K562 (cell line): ENCODE results near the gene CREB3L1. TPM values are rescaled to one million over a fixed set of nuclear protein-coding genes. Genes with fewer than 3 reads are reported as not detected.

Experiments used
- ATF1 ChIP-seq, 2 experiments: fragments of 450-650 bp in 1 of 2; IDR thresholded peaks; 2 replicates each; pipeline ENCODE4 v1.6.1; 2016; ENCODE audit warnings: missing compliant biosample characterization in 1 of 2, missing genetic modification characterization in 1 of 2
- EHMT2 ChIP-seq: fragments of 450-650 bp; IDR thresholded peaks from 2 replicates; pipeline ENCODE4 v1.6.1; 2018; ENCODE audit warnings: antibody characterized with exemption
- FOS ChIP-seq: IDR thresholded peaks from 3 replicates; pipeline ENCODE4 v1.6.1; 2011; ENCODE audit not compliant: insufficient read length; ENCODE audit errors: extremely low read depth
- FOXM1 ChIP-seq, 2 experiments: fragments of 450-650 bp in 1 of 2; sonication (generic) in 1 of 2; formaldehyde crosslinking in 1 of 2; IDR thresholded peaks; 2 replicates each; pipeline versions ENCODE4 v1.6.1 to v1.9.0; 2017 to 2022; ENCODE audit warnings: low read depth in 2 of 2, mild to moderate bottlenecking in 2 of 2, missing genetic modification reagents in 1 of 2, moderate library complexity in 1 of 2
- GTF2A2 ChIP-seq: IDR thresholded peaks from 2 replicates; pipeline ENCODE4 v1.6.1; 2016; ENCODE audit warnings: mild to moderate bottlenecking, missing genetic modification characterization, missing compliant biosample characterization
- KDM5B ChIP-seq: fragments of 200-600 bp; sonication (generic); IDR thresholded peaks from 2 replicates; pipeline ENCODE4 v1.6.1; 2012; ENCODE audit warnings: low read depth, mild to moderate bottlenecking, moderate library complexity, low read length, control low read depth, inconsistent platforms; ENCODE audit not compliant: insufficient replicate concordance
- LARP7 ChIP-seq: fragments of 450-650 bp; IDR thresholded peaks from 2 replicates; pipeline ENCODE4 v1.6.1; 2016
- MCM2 ChIP-seq: fragments of 450-650 bp; IDR thresholded peaks from 2 replicates; pipeline ENCODE4 v1.6.1; 2017; ENCODE audit warnings: low read depth, mild to moderate bottlenecking
- MYC ChIP-seq, 2 experiments: fragments of 250-450 bp in 1 of 2; sonication (Bioruptor Pico) in 1 of 2; IDR thresholded peaks; 2 replicates each; pipeline versions ENCODE4 v1.5.1 to v1.6.1; 2012 to 2021; ENCODE audit warnings: low read depth in 2 of 2, borderline replicate concordance in 1 of 2, improper control_type of control experiment in 1 of 2, low read length in 1 of 2, mild to moderate bottlenecking in 1 of 2, moderate library complexity in 1 of 2
- NFIX ChIP-seq: fragments of 250-450 bp; sonication (Bioruptor Pico); IDR thresholded peaks from 2 replicates; pipeline ENCODE4 v1.4.0; 2020; ENCODE audit warnings: low read depth, mild to moderate bottlenecking, moderate library complexity
- NRF1 ChIP-seq, 2 experiments: fragments of 450-650 bp; IDR thresholded peaks in 1 of 2; conservative IDR thresholded peaks in 1 of 2; 2 replicates each; pipeline ENCODE4 v1.6.1; 2014; ENCODE audit warnings: mild to moderate bottlenecking in 2 of 2
- OTX1 ChIP-seq: fragments of 450-650 bp; formaldehyde crosslinking; IDR thresholded peaks from 2 replicates; pipeline ENCODE4 v1.4.0; 2022; ENCODE audit warnings: mild to moderate bottlenecking
- RBM22 ChIP-seq: fragments of 200-400 bp; formaldehyde crosslinking; IDR thresholded peaks from 2 replicates; pipeline ENCODE4 v1.6.1; 2018; ENCODE audit warnings: low read length, low read depth; ENCODE audit not compliant: poor library complexity, severe bottlenecking
- SRSF9 ChIP-seq: fragments of 200-400 bp; formaldehyde crosslinking; IDR thresholded peaks from 2 replicates; pipeline ENCODE4 v1.6.1; 2017; ENCODE audit warnings: low read depth, low read length, borderline replicate concordance
- TCF7 ChIP-seq: sonication (generic); IDR thresholded peaks from 2 replicates; pipeline ENCODE4 v1.6.1; 2016; ENCODE audit warnings: antibody characterized with exemption, borderline replicate concordance
- TSC22D4 ChIP-seq: fragments of 450-650 bp; IDR thresholded peaks from 2 replicates; pipeline ENCODE4 v1.6.1; 2016; ENCODE audit warnings: missing genetic modification characterization, missing biosample characterization, control low read depth
- YY1 ChIP-seq, 3 experiments: IDR thresholded peaks; 2 replicates each; pipeline ENCODE4 v1.6.1; 2011; ENCODE audit warnings: low read length in 2 of 3, mild to moderate bottlenecking in 2 of 3, moderate library complexity in 2 of 3, borderline replicate concordance in 1 of 3, control low read depth in 1 of 3, low read depth in 1 of 3; ENCODE audit not compliant: insufficient read depth in 3 of 3, insufficient replicate concordance in 2 of 3, control insufficient read depth in 1 of 3, insufficient read length in 1 of 3; ENCODE audit errors: extremely low read depth in 1 of 3
- ZNF217 ChIP-seq: sonication (generic); formaldehyde crosslinking; IDR thresholded peaks from 2 replicates; pipeline ENCODE4 v1.8.0; 2022; ENCODE audit warnings: mild to moderate bottlenecking, missing genetic modification reagents
- ZNF77 ChIP-seq: fragments of 250-450 bp; sonication (Bioruptor Pico); IDR thresholded peaks from 2 replicates; pipeline ENCODE4 v1.5.0; 2020
- polyA plus RNA-seq, 8 experiments: library from polyadenylated mRNA; depleted of rRNA in 4 of 8; stranded (reverse) in 5 of 8; unstranded in 3 of 8; fragments of >200 nt; fragmentation: Nextera tagmentation in 2 of 8; fragmentation: Illumina TruSeq in 1 of 8; extraction: Ambion mirVana in 2 of 8; extraction: Trizol in 1 of 8; gene quantifications; 2 replicates each; pipeline versions ENCODE4 v1.2.1 to v1.2.3, GENCODE V29; 2011 to 2014; ENCODE audit warnings: inconsistent platforms in 1 of 8, missing spikeins in 1 of 8
- total RNA-seq, 7 experiments: library from RNA; depleted of rRNA in 6 of 7; stranded (reverse); fragments of >200 nt in 6 of 7; fragmentation: Illumina TruSeq in 2 of 7; extraction: Trizol in 2 of 7; gene quantifications; 2 replicates each; pipeline versions ENCODE4 v1.2.1 to v1.2.3, GENCODE V29; 2011 to 2021; ENCODE audit warnings: low replicate concordance in 1 of 7
- TF ChIP-seq, protein P1 (sequence below): sonication (generic); formaldehyde crosslinking; IDR thresholded peaks from 2 replicates; pipeline ENCODE4 v1.8.1; 2022; ENCODE audit warnings: missing genetic modification reagents
- TF ChIP-seq, protein P2 (sequence below): fragments of 250-450 bp; sonication (Bioruptor Pico); IDR thresholded peaks from 2 replicates; pipeline ENCODE4 v1.4.0; 2020; ENCODE audit warnings: mild to moderate bottlenecking, moderate library complexity
- TF ChIP-seq, protein P3 (sequence below), 2 experiments: fragments of 200-800 bp in 1 of 2; sonication (Bioruptor generic) in 1 of 2; sonication (generic) in 1 of 2; formaldehyde crosslinking in 1 of 2; IDR thresholded peaks in 1 of 2; conservative IDR thresholded peaks in 1 of 2; 2 replicates each; pipeline versions ENCODE4 v1.5.0 to v1.6.1; 2016 to 2020; ENCODE audit warnings: missing compliant biosample characterization in 1 of 2, missing genetic modification characterization in 1 of 2, missing genetic modification reagents in 1 of 2

CREB3L1 gene
- total and polyA plus RNA-seq, 9 of the 15 experiments (the other 6 are each of a cell fraction or from before 2014, with no cell fraction given), result 1.2 to 27.6 (median 3.7) TPM

DNA sequence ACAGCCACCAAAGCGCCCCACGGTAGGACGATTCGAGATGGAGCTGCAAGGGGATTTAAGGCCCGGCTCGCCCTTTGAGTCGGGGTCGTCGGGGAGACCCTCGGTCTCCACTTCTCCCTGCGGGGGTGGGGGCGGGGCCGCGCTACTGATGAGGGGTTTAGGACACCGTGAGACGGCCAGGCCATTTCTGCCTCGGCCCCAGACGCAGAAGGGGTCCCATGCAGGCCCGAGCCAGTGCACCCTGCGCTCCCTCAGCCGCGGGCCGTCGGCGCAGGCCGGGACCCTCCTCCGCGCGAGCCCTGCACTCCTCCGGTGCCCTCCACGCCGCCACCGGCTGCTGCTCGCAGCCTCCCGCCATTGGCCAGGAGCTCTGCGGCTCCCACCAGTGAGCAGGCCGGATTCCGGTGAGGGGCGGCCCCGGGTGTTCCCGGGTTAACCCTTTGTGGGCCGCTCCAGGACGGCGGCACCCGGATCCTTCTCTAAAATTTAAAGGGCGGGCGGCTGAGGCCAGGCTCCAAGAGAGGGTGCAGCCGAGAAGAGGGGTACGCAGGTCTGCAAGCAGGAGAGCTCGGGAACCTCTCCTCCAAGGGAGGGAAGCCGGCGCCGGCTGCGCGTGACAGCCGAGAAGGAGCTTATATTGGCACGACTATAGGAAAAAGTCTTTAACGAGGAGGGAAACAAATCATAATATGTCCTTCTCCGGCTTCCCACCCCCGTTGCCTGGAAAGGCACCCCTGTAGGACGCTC is 18.0 kb downstream of the CREB3L1 start (continued):
- TF ChIP-seq MYC (IDR thresholded peaks at IDR 0.05; ENCODE audit: low read depth, low read length) (peak; percentile 61), MYC (CRISPR knock-in tag; IDR thresholded peaks at IDR 0.05; ENCODE audit: borderline replicate concordance, low read depth) (no peak), ATF1 (CRISPR knock-in tag; IDR thresholded peaks at IDR 0.05) (no peak), ATF1 (tag; IDR thresholded peaks at IDR 0.05) (peak; percentile 26; the same call in 1 of the 2 replicates), EHMT2 (no peak), TCF7 (0 out of 2 replicates have a peak, but pooled peaks have one; percentile 37), NRF1 (conservative IDR thresholded peaks at IDR 0.05 in 1 of 2, IDR thresholded peaks at IDR 0.05 in 1 of 2) (peak; percentile 66 to 72), FOXM1 (IDR thresholded peaks at IDR 0.05; ENCODE audit: low read depth) (0 out of 2 replicates have a peak, but pooled peaks have one; percentile 56), FOXM1 (CRISPR knock-in tag; IDR thresholded peaks at IDR 0.05; ENCODE audit: low read depth) (no peak), NFIX (no peak), SRSF9 (no peak), FOS (peak; percentile 63), GTF2A2 (tag) (no peak), MCM2 (no peak), LARP7 (no peak), YY1 (IDR thresholded peaks at IDR 0.05; ENCODE audit: borderline replicate concordance in 1 of 3, control insufficient read depth in 1 of 3, extremely low read depth in 1 of 3, insufficient read depth in 3 of 3, insufficient read length in 1 of 3, insufficient replicate concordance in 2 of 3, low read depth in 1 of 3, low read length in 2 of 3) (peak in 2 of 3 experiments; percentile 37 to 84), ZNF77 (CRISPR knock-in tag) (no peak), OTX1 (no peak), TSC22D4 (no peak), ZNF217 (CRISPR knock-in tag) (no peak), RBM22 (peak; percentile 56), KDM5B (peak; percentile 53)
- TF ChIP-seq, protein P1, sequence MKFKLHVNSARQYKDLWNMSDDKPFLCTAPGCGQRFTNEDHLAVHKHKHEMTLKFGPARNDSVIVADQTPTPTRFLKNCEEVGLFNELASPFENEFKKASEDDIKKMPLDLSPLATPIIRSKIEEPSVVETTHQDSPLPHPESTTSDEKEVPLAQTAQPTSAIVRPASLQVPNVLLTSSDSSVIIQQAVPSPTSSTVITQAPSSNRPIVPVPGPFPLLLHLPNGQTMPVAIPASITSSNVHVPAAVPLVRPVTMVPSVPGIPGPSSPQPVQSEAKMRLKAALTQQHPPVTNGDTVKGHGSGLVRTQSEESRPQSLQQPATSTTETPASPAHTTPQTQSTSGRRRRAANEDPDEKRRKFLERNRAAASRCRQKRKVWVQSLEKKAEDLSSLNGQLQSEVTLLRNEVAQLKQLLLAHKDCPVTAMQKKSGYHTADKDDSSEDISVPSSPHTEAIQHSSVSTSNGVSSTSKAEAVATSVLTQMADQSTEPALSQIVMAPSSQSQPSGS, result no peak
- TF ChIP-seq, protein P2, sequence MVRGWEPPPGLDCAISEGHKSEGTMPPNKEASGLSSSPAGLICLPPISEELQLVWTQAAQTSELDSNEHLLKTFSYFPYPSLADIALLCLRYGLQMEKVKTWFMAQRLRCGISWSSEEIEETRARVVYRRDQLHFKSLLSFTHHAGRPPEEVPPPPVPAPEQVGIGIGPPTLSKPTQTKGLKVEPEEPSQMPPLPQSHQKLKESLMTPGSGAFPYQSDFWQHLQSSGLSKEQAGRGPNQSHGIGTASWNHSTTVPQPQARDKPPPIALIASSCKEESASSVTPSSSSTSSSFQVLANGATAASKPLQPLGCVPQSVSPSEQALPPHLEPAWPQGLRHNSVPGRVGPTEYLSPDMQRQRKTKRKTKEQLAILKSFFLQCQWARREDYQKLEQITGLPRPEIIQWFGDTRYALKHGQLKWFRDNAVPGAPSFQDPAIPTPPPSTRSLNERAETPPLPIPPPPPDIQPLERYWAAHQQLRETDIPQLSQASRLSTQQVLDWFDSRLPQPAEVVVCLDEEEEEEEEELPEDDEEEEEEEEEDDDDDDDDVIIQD, result 0 out of 2 replicates have a peak, but pooled peaks have one; percentile 61
- TF ChIP-seq, protein P3, sequence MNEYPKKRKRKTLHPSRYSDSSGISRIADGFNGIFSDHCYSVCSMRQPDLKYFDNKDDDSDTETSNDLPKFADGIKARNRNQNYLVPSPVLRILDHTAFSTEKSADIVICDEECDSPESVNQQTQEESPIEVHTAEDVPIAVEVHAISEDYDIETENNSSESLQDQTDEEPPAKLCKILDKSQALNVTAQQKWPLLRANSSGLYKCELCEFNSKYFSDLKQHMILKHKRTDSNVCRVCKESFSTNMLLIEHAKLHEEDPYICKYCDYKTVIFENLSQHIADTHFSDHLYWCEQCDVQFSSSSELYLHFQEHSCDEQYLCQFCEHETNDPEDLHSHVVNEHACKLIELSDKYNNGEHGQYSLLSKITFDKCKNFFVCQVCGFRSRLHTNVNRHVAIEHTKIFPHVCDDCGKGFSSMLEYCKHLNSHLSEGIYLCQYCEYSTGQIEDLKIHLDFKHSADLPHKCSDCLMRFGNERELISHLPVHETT (CRISPR knock-in tag; conservative IDR thresholded peaks at IDR 0.05 in 1 of 2, IDR thresholded peaks at IDR 0.05 in 1 of 2), result peak in 1 of 2 experiments; percentile 41; a peak in 1 of 4 replicates
